ENCODE data around the gene BTBD2.

DNA sequence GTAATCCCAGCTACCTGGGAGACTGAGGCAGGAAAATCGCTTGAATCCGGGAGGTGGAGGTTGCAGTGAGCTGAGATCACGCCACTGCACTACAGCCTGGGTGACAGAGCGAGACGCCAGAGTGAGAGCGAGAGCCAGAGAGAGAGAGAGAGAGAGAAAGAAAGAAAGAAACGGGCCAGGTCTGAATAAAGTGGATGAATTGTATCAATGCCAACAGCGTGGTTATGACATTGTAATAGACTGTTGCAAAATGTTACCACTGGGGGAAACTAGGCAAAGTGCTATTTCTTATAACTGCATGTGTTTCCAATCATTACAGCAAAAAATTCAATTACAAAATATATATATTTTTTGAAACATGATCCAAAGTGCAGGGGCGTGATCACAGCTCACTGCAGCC, 11.8 kb upstream of the BTBD2 start:
- TF ChIP-seq, protein P1, sequence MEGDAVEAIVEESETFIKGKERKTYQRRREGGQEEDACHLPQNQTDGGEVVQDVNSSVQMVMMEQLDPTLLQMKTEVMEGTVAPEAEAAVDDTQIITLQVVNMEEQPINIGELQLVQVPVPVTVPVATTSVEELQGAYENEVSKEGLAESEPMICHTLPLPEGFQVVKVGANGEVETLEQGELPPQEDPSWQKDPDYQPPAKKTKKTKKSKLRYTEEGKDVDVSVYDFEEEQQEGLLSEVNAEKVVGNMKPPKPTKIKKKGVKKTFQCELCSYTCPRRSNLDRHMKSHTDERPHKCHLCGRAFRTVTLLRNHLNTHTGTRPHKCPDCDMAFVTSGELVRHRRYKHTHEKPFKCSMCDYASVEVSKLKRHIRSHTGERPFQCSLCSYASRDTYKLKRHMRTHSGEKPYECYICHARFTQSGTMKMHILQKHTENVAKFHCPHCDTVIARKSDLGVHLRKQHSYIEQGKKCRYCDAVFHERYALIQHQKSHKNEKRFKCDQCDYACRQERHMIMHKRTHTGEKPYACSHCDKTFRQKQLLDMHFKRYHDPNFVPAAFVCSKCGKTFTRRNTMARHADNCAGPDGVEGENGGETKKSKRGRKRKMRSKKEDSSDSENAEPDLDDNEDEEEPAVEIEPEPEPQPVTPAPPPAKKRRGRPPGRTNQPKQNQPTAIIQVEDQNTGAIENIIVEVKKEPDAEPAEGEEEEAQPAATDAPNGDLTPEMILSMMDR (IDR thresholded peaks at IDR 0.05; ENCODE audit: low read depth, low read length, missing input control): no peak
- no peak for TF ChIP-seq TAF1 (conservative IDR thresholded peaks at IDR 0.05)

Measured in liver (tissue), 3 donors.